ENCODE measurements around the gene MROH9. TPM values are rescaled to one million over a fixed set of nuclear protein-coding genes. Genes with fewer than 3 reads are reported as not detected.
"Not testable (repeated sequence)": the region's sequence is repeated elsewhere in the genome, so short reads cannot be mapped to it uniquely, and the experiment has no call there.

MROH9 gene
- total RNA-seq, 1 donor from 2014 or later, result not detected

DNA sequence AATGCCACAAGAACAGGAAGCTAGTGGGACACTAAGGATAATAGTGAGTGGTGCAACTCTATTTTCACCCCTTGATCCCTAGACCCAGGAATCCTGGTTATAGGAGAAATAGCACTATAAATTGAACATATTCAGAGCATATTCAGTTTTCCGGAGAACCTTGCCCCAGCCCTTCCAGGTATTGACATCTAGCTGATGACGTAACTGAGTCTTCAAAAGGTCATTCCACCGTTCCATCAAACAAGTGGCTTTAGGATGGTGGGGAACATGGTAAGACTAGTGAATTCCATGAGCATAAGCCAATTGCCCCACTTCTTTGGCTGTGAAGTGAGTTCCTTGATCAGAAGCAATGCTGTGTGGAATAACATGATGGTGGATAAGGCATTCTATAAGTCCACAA lies 2.9 kb downstream of the MROH9 start:
- Mint-ChIP-seq H3K4me1 (ENCODE audit: unreplicated experiment) (no peaks in the 10 kb centered on the region), H3K9me3 (ENCODE audit: unreplicated experiment) (peaks cover 4% of the 10 kb centered on the region), H3K36me3 (ENCODE audit: unreplicated experiment) (no peaks in the 10 kb centered on the region), H3K27ac (ENCODE audit: unreplicated experiment) (no peak overlapping the region), H3K4me3 (ENCODE audit: unreplicated experiment) (no peak overlapping the region), H3K27me3 (ENCODE audit: unreplicated experiment) (no peaks in the 10 kb centered on the region)
- DNase-seq (ENCODE audit: extremely low spot score, unreplicated experiment), result no peak
- no peak for TF ChIP-seq CTCF (IDR thresholded peaks at IDR 0.05)

DNA sequence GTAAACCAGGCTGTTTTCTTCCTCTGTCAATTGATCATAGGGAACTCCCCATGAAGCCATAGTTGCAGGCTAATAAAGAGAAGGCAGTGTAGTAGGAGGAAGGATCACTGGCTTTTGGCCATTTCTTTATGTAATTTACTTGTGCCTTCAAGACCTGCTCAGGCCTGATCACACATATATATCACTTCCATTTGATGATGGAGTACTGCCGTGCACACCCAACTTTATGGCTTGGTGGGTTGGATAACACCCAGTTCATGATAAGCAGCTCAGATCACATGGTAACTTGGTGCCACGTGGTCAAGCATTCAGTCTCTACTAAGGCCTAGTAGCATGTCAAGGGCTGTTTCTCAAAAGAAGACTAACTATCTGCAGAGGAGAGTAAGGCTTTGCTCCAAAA lies 4.1 kb downstream of the MROH9 start:
- Mint-ChIP-seq H3K4me3 (ENCODE audit: unreplicated experiment) (no peak overlapping the region), H3K9me3 (ENCODE audit: unreplicated experiment) (peaks cover 4% of the 10 kb centered on the region), H3K4me1 (ENCODE audit: unreplicated experiment) (no peaks in the 10 kb centered on the region), H3K27ac (ENCODE audit: unreplicated experiment) (no peak overlapping the region), H3K36me3 (ENCODE audit: unreplicated experiment) (no peaks in the 10 kb centered on the region), H3K27me3 (ENCODE audit: unreplicated experiment) (peaks cover 3% of the 10 kb centered on the region)
- TF ChIP-seq CTCF (IDR thresholded peaks at IDR 0.05), result no peak
- no peak for DNase-seq (ENCODE audit: extremely low spot score, unreplicated experiment)

DNA sequence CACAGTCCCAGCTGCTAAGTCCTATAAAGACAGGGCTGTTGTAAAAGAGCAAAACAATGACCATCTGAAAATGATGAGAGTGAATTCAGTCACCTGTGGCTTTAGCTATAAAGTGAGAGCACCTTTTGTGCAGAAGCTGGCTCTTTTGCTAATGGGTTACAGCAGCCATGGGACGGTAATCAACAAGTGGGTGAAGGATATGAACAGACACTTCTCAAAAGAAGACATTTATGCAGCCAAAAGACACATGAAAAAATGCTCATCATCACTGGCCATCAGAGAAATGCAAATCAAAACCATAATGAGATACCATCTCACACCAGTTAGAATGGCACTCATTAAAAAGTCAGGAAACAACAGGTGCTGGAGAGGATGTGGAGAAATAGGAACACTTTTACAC lies 16.4 kb downstream of the MROH9 start:
- H3K27ac Mint-ChIP-seq (ENCODE audit: unreplicated experiment); H3K36me3 Mint-ChIP-seq (ENCODE audit: unreplicated experiment); H3K4me1 Mint-ChIP-seq (ENCODE audit: unreplicated experiment); H3K4me3 Mint-ChIP-seq (ENCODE audit: unreplicated experiment); DNase-seq (ENCODE audit: extremely low spot score, unreplicated experiment); H3K9me3 Mint-ChIP-seq (ENCODE audit: unreplicated experiment): not testable (repeated sequence)
- H3K27me3 Mint-ChIP-seq (ENCODE audit: unreplicated experiment), result peaks cover 60% of the 10 kb centered on the region

GRCh38 chr1:170959385-170959784 lies 24.1 kb downstream of the MROH9 start:
- H3K4me1 Mint-ChIP-seq (ENCODE audit: unreplicated experiment), result no peaks in the 10 kb centered on the region
- DNase-seq (ENCODE audit: extremely low spot score, unreplicated experiment), result no peak
- H3K9me3 Mint-ChIP-seq (ENCODE audit: unreplicated experiment), result peaks cover 9% of the 10 kb centered on the region
- H3K27ac Mint-ChIP-seq (ENCODE audit: unreplicated experiment), result no peak overlapping the region
- TF ChIP-seq CTCF (IDR thresholded peaks at IDR 0.05), result no peak
- peaks cover 27% of the 10 kb centered on the region for H3K27me3 Mint-ChIP-seq (ENCODE audit: unreplicated experiment)
- no peak overlapping the region for H3K4me3 Mint-ChIP-seq (ENCODE audit: unreplicated experiment)
- H3K36me3 Mint-ChIP-seq (ENCODE audit: unreplicated experiment), result peaks cover 4% of the 10 kb centered on the region

GRCh38 chr1:170964506-170964905 lies 29.2 kb downstream of the MROH9 start:
- Mint-ChIP-seq H3K36me3 (ENCODE audit: unreplicated experiment) (peaks cover 2% of the 10 kb centered on the region), H3K4me1 (ENCODE audit: unreplicated experiment) (peaks cover 6% of the 10 kb centered on the region), H3K27me3 (ENCODE audit: unreplicated experiment) (peaks cover 15% of the 10 kb centered on the region), H3K27ac (ENCODE audit: unreplicated experiment) (no peak overlapping the region), H3K9me3 (ENCODE audit: unreplicated experiment) (peaks cover 4% of the 10 kb centered on the region), H3K4me3 (ENCODE audit: unreplicated experiment) (no peak overlapping the region)
- DNase-seq (ENCODE audit: extremely low spot score, unreplicated experiment), result no peak
- no peak for TF ChIP-seq CTCF (IDR thresholded peaks at IDR 0.05)

Data from osteocyte (in vitro differentiated cells).